T-helper 2 cell treated with Interferon-gamma antibody and Interleukin-4, amounts not matched to agents 5 μg/mL and 100 μg/mL, for 36 hours (primary cell): ENCODE data around the gene TBC1D8.

Experiments used
- DNase-seq: peaks from one replicate; pipeline ENCODE4 v3.0.0; 2021; ENCODE audit warnings: low spot score
- H3K27ac Mint-ChIP-seq: one replicate; pipeline ENCODE4 v1.8.0; 2021; ENCODE audit warnings: mild to moderate bottlenecking, mixed read lengths
- H3K27me3 Mint-ChIP-seq: one replicate; pipeline ENCODE4 v1.8.0; 2021; ENCODE audit warnings: low read depth, mixed read lengths
- H3K36me3 Mint-ChIP-seq: one replicate; pipeline ENCODE4 v1.8.0; 2021; ENCODE audit warnings: low read depth, mixed read lengths
- H3K4me1 Mint-ChIP-seq: one replicate; pipeline ENCODE4 v1.8.0; 2021; ENCODE audit warnings: low read depth, mixed read lengths
- H3K4me3 Mint-ChIP-seq: one replicate; pipeline ENCODE4 v1.8.0; 2022; ENCODE audit warnings: mild to moderate bottlenecking, moderate library complexity, mixed read lengths
- H3K9me3 Mint-ChIP-seq: one replicate; pipeline ENCODE4 v1.8.0; 2021; ENCODE audit warnings: mixed read lengths

The TBC1D8 gene

DNA sequence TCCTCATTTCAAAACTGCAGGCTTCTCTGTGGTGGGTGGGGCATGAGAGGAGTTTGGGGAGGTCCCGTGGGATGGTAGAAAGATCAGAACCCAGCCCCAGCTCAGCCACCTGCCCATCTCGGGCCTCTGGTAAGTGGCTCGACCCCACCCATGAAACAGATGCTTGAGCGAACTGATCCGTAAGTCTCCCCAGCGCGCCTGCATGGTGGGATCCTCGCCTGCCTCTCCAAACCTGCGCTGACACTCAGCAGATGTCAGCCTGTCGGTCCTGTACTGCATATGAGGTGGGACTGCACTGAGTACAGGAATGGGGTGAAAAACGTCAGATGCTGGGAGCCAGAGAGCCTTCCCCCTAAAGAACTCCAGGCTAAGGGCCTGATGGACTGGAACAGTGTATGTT is 165.0 kb downstream of the TBC1D8 start:
- Mint-ChIP-seq H3K36me3 (no peaks in the 10 kb centered on the region), H3K4me3 (no peak overlapping the region), H3K27ac (no peak overlapping the region), H3K27me3 (peaks cover 2% of the 10 kb centered on the region), H3K9me3 (no peaks in the 10 kb centered on the region), H3K4me1 (peaks cover 1% of the 10 kb centered on the region)
- DNase-seq = no peak

DNA sequence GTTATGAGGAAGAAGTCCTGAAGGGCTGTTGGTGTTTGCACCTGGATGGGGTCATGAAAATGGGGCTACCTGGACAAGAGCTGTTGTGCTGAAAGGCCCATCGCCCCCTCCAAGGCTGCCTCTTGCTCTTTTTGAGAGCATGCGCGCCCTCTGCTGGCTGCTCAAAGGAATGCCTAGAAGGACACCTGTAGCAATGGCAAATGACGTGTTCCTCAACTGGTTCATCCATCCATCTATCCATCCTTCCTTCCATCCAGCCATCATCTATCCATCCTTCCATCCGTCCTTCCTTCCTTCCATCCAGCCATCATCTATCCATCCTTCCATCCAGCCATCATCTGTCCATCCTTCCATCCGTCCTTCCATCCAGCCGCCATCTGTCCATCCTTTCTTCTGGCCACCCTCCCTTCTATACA is 166.3 kb downstream of the TBC1D8 start:
- DNase-seq = peak; percentile 59
- H3K4me1 Mint-ChIP-seq = peaks cover 1% of the 10 kb centered on the region
- no peaks in the 10 kb centered on the region for H3K36me3 Mint-ChIP-seq
- H3K4me3 Mint-ChIP-seq = no peak overlapping the region
- H3K27ac Mint-ChIP-seq = no peak overlapping the region
- peaks cover 2% of the 10 kb centered on the region for H3K27me3 Mint-ChIP-seq
- H3K9me3 Mint-ChIP-seq = no peaks in the 10 kb centered on the region

DNA sequence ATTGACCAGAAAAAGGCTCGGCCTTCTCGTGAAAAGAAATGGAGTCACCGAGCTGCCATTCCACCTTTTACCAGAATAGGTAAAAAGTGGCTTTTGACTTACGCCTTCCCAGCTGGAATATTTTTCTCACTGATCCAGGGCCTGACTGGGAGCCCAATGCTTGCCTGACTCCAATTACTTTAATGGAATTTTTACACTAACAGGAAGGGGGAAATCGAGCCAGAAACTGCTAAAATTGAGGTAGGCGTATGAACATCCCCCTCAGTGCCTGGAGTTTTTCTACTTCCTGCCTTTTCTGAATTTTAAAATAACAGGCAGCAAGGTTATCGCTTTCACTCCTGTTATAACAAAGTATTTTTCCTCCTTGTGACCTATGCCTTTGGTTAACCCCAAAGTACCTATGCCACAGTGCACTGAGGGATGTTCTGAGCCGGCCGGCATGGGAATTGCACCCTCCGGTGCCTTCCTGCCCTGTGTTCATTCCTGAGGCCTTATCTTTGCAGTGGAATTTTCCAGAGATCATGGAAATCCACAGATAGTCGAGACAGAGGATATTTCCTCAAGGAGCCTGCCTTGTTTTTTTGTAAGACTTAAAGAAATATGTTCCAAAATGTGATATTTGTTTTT is 167.4 kb downstream of the TBC1D8 start:
- no peak overlapping the region for H3K4me3 Mint-ChIP-seq
- H3K27ac Mint-ChIP-seq = no peak overlapping the region
- H3K36me3 Mint-ChIP-seq = no peaks in the 10 kb centered on the region

DNA sequence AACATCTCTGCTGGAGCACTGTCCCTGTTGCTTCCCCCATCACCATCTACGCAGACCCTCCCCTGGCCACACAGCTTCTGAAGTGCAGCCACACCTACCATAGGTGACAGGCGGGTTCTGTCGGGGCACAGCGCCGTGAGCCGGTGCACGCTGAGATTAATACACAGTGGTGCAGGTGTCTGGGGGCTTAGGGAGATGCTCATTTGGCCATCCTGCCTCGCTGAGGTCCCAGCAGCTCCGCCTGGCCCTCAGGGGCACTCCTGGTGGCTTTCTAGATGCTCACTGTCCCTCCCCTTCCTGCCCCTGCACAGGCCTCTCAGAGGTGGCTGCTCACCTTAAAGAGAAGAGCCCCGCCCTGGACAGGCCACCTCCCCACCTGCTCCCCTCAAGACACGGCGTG is 168.0 kb downstream of the TBC1D8 start:
- Mint-ChIP-seq H3K4me3 (no peak overlapping the region), H3K4me1 (peaks cover 1% of the 10 kb centered on the region), H3K9me3 (no peaks in the 10 kb centered on the region), H3K27ac (no peak overlapping the region), H3K27me3 (peaks cover 2% of the 10 kb centered on the region), H3K36me3 (no peaks in the 10 kb centered on the region)
- DNase-seq = no peak

More for the DNA sequence above, 167.4 kb downstream of the TBC1D8 start:
- DNase-seq = no peak
- H3K4me1 Mint-ChIP-seq = peaks cover 1% of the 10 kb centered on the region
- no peaks in the 10 kb centered on the region for H3K9me3 Mint-ChIP-seq
- H3K27me3 Mint-ChIP-seq = peaks cover 2% of the 10 kb centered on the region

DNA sequence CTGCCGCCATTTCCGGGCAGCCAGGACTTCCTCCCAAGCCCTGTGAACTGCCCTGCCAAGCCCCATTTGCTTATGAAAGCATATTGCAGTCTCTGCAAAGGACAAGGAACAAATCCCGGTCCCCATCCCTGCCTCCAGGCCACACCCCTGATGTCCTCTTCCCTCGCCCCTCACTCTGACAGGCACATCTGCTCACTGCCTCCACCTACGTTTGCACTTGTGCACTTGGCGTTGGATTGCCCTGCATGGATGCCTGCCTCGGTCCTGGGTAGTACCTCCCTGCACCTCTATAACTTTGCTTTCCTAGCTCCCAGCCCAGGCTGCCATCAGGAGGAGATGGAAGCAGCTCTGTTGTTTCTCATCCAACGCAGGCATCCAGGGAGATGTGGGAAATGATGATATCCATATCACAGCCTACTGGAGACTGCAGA is 168.7 kb downstream of the TBC1D8 start:
- no peak overlapping the region for H3K4me3 Mint-ChIP-seq
- peaks cover 1% of the 10 kb centered on the region for H3K4me1 Mint-ChIP-seq
- H3K9me3 Mint-ChIP-seq = no peaks in the 10 kb centered on the region
- no peaks in the 10 kb centered on the region for H3K36me3 Mint-ChIP-seq
- H3K27me3 Mint-ChIP-seq = peaks cover 2% of the 10 kb centered on the region
- no peak for DNase-seq
- no peak overlapping the region for H3K27ac Mint-ChIP-seq

DNA sequence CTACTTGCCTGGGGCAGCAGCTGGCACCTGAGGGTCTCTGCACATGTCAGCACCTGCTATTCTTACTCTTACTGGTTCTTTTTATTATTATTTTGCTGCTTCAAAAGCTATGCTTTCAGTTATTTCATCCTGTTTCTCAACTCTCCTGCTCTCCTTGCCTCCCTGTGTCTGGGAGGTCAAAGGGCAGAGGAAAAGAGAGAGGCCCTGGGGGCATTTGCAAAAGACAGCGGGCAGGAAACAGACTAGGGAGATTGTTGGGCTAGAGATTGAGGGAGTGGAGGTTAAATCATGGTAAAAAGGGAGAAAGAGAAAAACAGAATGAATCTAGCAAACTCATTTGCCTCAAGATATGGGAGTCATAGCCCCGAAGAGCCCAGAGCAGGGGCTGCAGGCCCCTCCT is 170.2 kb downstream of the TBC1D8 start:
- DNase-seq = no peak

DNA sequence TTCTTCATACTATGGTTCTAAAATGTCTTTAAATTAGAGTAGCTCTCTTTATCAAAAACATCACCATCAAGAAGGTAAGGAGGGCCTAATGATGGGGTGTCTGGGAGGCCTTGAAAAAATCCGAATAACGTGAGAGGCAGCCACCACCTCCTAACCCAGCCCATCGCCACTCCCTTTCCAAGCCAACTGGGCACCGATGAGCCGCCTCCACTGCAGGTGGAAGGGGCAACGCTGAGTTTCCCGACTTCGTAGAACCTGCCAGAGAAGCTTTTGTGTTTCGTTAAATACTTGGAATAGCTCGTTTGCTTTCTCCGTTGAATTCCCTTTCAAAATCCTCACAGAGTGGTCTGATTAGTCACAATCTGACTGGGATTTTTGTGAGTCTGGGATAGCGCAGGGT is 171.1 kb downstream of the TBC1D8 start:
- DNase-seq = no peak
- peaks cover 2% of the 10 kb centered on the region for H3K27me3 Mint-ChIP-seq
- H3K9me3 Mint-ChIP-seq = no peaks in the 10 kb centered on the region
- H3K27ac Mint-ChIP-seq = no peak overlapping the region
- H3K4me1 Mint-ChIP-seq = peaks cover 1% of the 10 kb centered on the region
- H3K4me3 Mint-ChIP-seq = no peak overlapping the region
- H3K36me3 Mint-ChIP-seq = no peaks in the 10 kb centered on the region

More for the DNA sequence above, 170.2 kb downstream of the TBC1D8 start:
- Mint-ChIP-seq H3K4me1 (peaks cover 1% of the 10 kb centered on the region), H3K27ac (no peak overlapping the region), H3K27me3 (peaks cover 2% of the 10 kb centered on the region), H3K36me3 (no peaks in the 10 kb centered on the region), H3K9me3 (no peaks in the 10 kb centered on the region), H3K4me3 (no peak overlapping the region)

DNA sequence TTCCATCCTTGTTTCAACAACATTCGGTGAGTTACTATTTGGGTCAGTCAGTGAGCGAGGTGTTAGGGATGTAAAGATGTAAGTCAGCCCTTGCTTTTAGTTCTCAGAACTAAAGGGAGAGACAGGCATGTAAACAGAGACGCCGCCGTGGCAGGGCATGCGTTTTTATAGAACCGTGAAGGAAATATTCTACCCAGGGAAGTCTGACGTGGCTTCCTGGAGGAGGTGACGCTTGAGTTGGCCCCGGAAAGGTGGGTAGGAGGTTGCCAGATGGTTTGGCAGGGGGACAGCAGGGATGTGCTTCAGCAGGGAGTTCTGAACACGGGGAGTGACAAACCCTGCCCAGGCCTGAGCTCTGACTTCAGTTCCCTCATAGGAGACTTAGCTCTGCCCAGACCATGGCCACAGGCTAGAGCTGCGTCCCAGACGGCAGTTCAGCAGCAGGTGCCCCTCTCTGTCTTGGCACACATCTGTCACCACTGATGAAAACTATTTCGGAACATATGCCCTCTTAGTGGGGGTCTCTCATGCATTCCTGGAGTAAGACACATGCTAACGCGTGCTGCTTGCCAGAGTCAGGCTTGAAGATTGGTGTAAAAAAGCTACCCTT is 172.5 kb downstream of the TBC1D8 start:
- H3K9me3 Mint-ChIP-seq = no peaks in the 10 kb centered on the region
- no peaks in the 10 kb centered on the region for H3K27me3 Mint-ChIP-seq
- no peaks in the 10 kb centered on the region for H3K4me1 Mint-ChIP-seq
- H3K27ac Mint-ChIP-seq = no peak overlapping the region
- no peak for DNase-seq
- no peaks in the 10 kb centered on the region for H3K36me3 Mint-ChIP-seq
- H3K4me3 Mint-ChIP-seq = no peak overlapping the region

DNA sequence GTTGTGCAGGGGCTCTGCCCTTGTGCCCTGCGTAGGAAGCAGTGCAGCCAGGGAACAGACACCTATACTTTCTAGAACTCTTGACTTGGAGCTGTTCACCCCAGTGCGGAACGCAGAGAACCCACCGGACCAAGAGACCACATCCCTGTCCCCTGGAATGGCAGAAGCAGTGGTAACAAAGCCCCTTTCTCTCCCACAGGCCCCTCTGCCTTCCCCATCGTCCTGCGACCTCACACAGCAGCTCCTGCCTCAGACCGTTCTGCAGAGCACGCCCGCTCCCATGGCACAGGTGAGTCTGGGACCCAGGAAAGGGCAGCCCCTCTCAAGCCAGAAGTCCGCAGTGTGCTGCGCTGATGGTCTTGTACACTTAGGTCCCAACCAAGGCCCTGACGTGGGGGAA is 173.7 kb downstream of the TBC1D8 start:
- no peak for DNase-seq
- Mint-ChIP-seq H3K36me3 (no peaks in the 10 kb centered on the region), H3K4me1 (no peaks in the 10 kb centered on the region), H3K27ac (no peak overlapping the region), H3K27me3 (no peaks in the 10 kb centered on the region), H3K9me3 (no peaks in the 10 kb centered on the region), H3K4me3 (no peak overlapping the region)

DNA sequence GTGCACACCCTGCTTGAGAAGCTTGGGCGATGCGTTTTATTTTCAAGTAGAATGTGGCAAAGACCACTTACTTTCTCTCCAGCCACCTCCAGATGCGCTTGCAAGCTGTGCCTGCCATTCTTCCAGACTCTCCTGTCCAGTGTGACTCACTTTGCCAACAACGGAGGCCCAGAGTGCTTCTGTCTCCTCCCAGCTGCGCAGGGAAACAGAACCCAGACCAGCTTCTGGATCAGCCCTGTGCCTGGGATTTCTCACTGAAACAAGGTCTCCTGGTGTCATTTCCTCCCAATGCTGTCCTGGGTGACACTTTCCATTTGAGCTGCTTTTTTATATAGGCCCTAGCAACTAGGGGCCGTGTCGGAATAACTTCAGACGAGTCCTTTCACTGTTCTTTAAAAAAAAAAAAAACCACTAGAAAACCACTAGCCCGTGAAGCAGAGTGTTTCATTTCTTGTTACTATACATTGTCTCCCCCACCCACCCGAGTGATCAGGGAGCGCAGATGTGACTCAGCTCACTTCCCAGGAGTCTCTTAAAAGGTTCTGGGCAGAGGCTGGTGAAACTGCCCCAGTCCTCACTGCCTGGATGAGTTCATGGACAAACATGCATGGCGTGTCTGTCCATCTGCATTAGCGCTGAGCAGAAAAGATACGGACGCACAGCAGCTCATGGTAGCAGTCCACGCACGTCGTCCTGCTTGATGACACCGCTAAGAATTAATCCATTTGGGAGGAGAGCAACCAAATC is 174.4 kb downstream of the TBC1D8 start:
- Mint-ChIP-seq H3K4me3 (no peak overlapping the region), H3K27ac (no peak overlapping the region)

DNA sequence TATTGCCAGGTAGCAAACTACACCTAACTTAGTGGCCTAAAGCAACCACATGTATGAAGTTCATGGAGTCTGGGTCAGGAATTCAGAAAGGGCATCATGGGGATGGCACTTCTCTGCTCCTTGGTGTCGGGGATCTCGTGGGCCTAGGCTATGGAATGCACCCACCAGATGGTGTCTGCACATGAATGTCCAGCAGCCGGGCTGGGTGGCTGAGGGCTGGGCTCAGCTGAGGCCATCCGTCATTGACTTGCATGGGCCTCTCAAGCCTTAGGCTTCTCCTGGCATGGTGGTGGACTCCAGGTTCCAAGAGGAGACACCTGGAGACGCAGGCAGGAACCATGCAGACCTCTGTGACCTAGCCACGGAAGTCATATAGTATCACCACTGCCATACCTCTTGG is 175.1 kb downstream of the TBC1D8 start:
- Mint-ChIP-seq H3K4me3 (no peak overlapping the region), H3K36me3 (no peaks in the 10 kb centered on the region), H3K27ac (no peak overlapping the region), H3K4me1 (no peaks in the 10 kb centered on the region), H3K9me3 (no peaks in the 10 kb centered on the region), H3K27me3 (no peaks in the 10 kb centered on the region)
- no peak for DNase-seq

More for the DNA sequence above, 174.4 kb downstream of the TBC1D8 start:
- H3K27me3 Mint-ChIP-seq = no peaks in the 10 kb centered on the region
- H3K4me1 Mint-ChIP-seq = no peaks in the 10 kb centered on the region
- H3K9me3 Mint-ChIP-seq = no peaks in the 10 kb centered on the region
- DNase-seq = no peak
- no peaks in the 10 kb centered on the region for H3K36me3 Mint-ChIP-seq

DNA sequence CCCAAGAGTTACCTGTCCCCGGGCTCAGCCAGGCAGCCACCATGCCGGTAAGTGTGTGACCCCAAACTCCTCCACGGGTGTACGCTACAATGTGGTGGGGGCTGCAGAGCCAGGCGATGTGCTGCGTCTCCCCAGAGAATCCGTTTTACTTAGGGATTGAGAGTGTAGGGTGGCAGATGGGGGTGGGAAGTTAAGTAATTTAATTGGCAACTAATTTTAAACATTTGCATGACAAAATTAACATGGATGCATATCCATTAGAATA is 175.7 kb downstream of the TBC1D8 start:
- no peak overlapping the region for H3K4me3 Mint-ChIP-seq
- H3K36me3 Mint-ChIP-seq = no peaks in the 10 kb centered on the region
- no peaks in the 10 kb centered on the region for H3K4me1 Mint-ChIP-seq
- no peak overlapping the region for H3K27ac Mint-ChIP-seq
- DNase-seq = no peak
- H3K27me3 Mint-ChIP-seq = no peaks in the 10 kb centered on the region
- H3K9me3 Mint-ChIP-seq = no peaks in the 10 kb centered on the region

DNA sequence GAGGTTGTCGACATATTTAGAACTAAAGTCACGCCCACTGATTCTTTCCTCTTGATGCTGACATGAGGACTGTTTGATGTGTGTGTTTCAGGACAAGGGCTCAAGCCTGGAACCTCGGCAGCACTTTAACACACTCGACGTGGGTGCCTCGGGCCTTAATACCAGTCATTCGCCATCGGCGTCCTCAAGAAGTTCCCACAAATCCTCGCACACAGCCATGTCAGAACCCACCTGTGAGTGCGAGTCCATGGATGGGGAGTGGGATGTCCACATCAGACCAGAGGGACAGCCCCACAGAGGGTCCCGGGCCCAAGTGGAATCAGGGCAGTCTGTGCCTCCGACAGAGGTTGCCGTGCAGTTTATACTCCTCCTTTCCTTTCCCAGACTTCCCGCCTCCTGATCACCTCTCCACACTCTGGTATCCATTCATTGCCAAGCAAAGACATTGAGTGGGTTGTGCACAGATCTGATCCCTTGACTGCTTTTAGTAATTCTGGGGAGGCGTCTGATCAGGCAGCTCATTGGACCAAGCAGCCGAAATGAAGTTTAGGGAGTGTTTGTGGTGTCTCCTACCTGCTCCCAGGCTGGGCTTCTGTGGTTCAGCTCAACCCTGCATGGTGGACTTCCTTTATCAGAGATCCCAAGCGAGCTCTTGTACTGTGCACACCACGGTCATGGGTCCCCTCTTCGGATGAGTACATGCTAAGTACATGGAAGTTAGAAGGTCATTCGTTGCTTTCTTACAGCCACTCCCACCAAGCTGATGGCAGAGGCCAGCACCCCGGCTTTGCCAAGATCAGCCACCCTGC is 176.3 kb downstream of the TBC1D8 start:
- H3K27ac Mint-ChIP-seq = no peak overlapping the region
- DNase-seq = no peak
- H3K4me3 Mint-ChIP-seq = no peak overlapping the region
- H3K36me3 Mint-ChIP-seq = no peaks in the 10 kb centered on the region
- H3K9me3 Mint-ChIP-seq = no peaks in the 10 kb centered on the region
- H3K4me1 Mint-ChIP-seq = no peaks in the 10 kb centered on the region
- H3K27me3 Mint-ChIP-seq = no peaks in the 10 kb centered on the region

DNA sequence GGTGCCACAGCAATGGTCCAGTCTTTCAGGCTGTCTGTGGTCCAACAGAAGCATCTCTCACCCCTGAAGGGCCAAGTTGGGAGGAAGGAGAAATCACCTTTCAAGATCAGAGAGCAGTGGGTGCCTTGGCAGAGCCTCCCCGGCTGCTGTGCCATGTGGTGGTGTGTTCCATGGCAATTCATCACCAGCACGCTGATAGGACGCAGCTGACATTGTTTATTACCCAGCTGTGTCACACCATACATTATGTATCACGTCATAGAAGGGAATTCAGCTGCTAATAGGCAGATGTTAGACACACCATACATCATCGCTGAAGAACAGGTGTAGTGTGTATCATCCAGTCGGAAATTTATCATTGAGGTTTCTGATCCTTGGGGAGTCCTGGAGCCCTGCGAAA is 178.7 kb downstream of the TBC1D8 start:
- H3K4me3 Mint-ChIP-seq = no peak overlapping the region
- no peaks in the 10 kb centered on the region for H3K9me3 Mint-ChIP-seq
- H3K36me3 Mint-ChIP-seq = no peaks in the 10 kb centered on the region
- no peaks in the 10 kb centered on the region for H3K27me3 Mint-ChIP-seq
- no peak for DNase-seq
- no peak overlapping the region for H3K27ac Mint-ChIP-seq
- no peaks in the 10 kb centered on the region for H3K4me1 Mint-ChIP-seq
